PC-3 (cell line): ENCODE data around the gene IL6ST. TPM values are rescaled to one million over a fixed set of nuclear protein-coding genes. Genes with fewer than 3 reads are reported as not detected.

ENCODE experiments used
- ATAC-seq: fragments of 200-7000 bp; cut with Tn5 transposase; 2 replicates; pipeline ENCODE4 v1.9.1; 2020; ENCODE audit warnings: mild to moderate bottlenecking, moderate library complexity
- BruUV-seq: library from RNA; stranded (reverse); fragments of 400-500 nt; replicated peaks from 2 replicates; lab custom pipeline; 2021; lab: Mats Ljungman, UMichigan
- CTCF ChIA-PET: fragments of 300-600 bp; sonication (Branson Sonifier 250); formaldehyde crosslinking; loops from one replicate; lab custom pipeline; 2022; ENCODE audit warnings: antibody characterized with exemption; lab: Charles Lee
- POLR2A ChIA-PET: fragments of 300-600 bp; sonication (Branson Sonifier 250); formaldehyde crosslinking; loops from one replicate; lab custom pipeline; 2022; ENCODE audit warnings: antibody characterized with exemption; ENCODE audit not compliant: unreplicated experiment; lab: Charles Lee
- DNase-seq: peaks from one replicate; pipeline ENCODE4 v3.0.0-alpha.2; 2015
- H2AFZ ChIP-seq: fragments of 300-600 bp; sonication (generic); 2 replicates; pipeline ENCODE4 v1.6.0; 2016; ENCODE audit warnings: antibody characterized with exemption, low read length
- H3F3A ChIP-seq: fragments of 300-600 bp; sonication (generic); one replicate; pipeline ENCODE4 v1.6.0; 2017; ENCODE audit warnings: antibody characterized with exemption, low read length, control low read depth, mild to moderate bottlenecking; ENCODE audit not compliant: unreplicated experiment
- H3K27ac ChIP-seq: fragments of 300-600 bp; sonication (generic); 2 replicates; pipeline ENCODE4 v1.5.1; 2016; ENCODE audit warnings: mild to moderate bottlenecking, low read length
- H3K27me3 ChIP-seq: fragments of 300-600 bp; sonication (generic); 2 replicates; pipeline ENCODE4 v1.6.1; 2016; ENCODE audit warnings: low read length, mixed read lengths
- H3K36me3 ChIP-seq: fragments of 300-600 bp; sonication (generic); 2 replicates; pipeline ENCODE4 v1.6.1; 2016; ENCODE audit warnings: low read depth, mixed run types, low read length, mixed read lengths
- H3K4me1 ChIP-seq: fragments of 300-600 bp; sonication (generic); 2 replicates; pipeline ENCODE4 v1.5.1; 2016; ENCODE audit warnings: low read length; ENCODE audit not compliant: insufficient read depth
- H3K4me2 ChIP-seq: fragments of 300-600 bp; sonication (generic); 2 replicates; pipeline ENCODE4 v1.6.0; 2016; ENCODE audit warnings: low read length
- H3K4me3 ChIP-seq: fragments of 300-600 bp; sonication (generic); 2 replicates; pipeline ENCODE4 v1.5.1; 2016; ENCODE audit warnings: mild to moderate bottlenecking, low read length, mixed read lengths
- H3K79me2 ChIP-seq: fragments of 300-600 bp; sonication (generic); 2 replicates; pipeline ENCODE4 v1.6.1; 2017; ENCODE audit warnings: low read length, mixed read lengths
- H3K9ac ChIP-seq: fragments of 300-600 bp; sonication (generic); 2 replicates; pipeline ENCODE4 v1.6.0; 2016; ENCODE audit warnings: mild to moderate bottlenecking, low read length
- H3K9me2 ChIP-seq: fragments of 300-600 bp; sonication (generic); replicated peaks from 2 replicates; pipeline ENCODE4 v1.6.1; 2016; ENCODE audit warnings: mixed run types, low read length, mixed read lengths
- H3K9me3 ChIP-seq: fragments of 300-600 bp; sonication (generic); 2 replicates; pipeline ENCODE4 v1.6.1; 2016; ENCODE audit warnings: low read length, mixed read lengths
- H4K20me1 ChIP-seq: fragments of 300-600 bp; sonication (generic); 2 replicates; pipeline ENCODE4 v1.6.1; 2016; ENCODE audit warnings: low read length, mixed read lengths
- EZH2 ChIP-seq: fragments of 300-600 bp; sonication (generic); IDR thresholded peaks from one replicate; pipeline ENCODE4 v1.6.1; 2017; ENCODE audit warnings: antibody characterized with exemption, mild to moderate bottlenecking, low read length; ENCODE audit not compliant: unreplicated experiment
- EZH2phosphoT487 ChIP-seq: fragments of 300-600 bp; sonication (generic); IDR thresholded peaks from 2 replicates; pipeline ENCODE4 v1.6.1; 2018; ENCODE audit warnings: mild to moderate bottlenecking, antibody characterized with exemption, low read length, borderline replicate concordance
- intact Hi-C: fragments of 100-400 bp; cut with micrococcal nuclease; formaldehyde crosslinking; loops from 2 replicates; pipeline ENCODE4 v1.9.0; 2023
- total RNA-seq: library from RNA; depleted of rRNA; stranded (reverse); fragments of >200 nt; gene quantifications from 2 replicates; pipeline ENCODE4 v1.2.3, GENCODE V29; 2014
- TF ChIP-seq, protein P1 (sequence below): fragments of 300-600 bp; sonication (generic); conservative IDR thresholded peaks from 2 replicates; pipeline ENCODE4 v1.5.1; 2017; ENCODE audit warnings: antibody characterized with exemption, low read depth, mild to moderate bottlenecking, low read length

The IL6ST gene
- total RNA-seq, 1 experiment from 2014 or later: 28.0 TPM

DNA sequence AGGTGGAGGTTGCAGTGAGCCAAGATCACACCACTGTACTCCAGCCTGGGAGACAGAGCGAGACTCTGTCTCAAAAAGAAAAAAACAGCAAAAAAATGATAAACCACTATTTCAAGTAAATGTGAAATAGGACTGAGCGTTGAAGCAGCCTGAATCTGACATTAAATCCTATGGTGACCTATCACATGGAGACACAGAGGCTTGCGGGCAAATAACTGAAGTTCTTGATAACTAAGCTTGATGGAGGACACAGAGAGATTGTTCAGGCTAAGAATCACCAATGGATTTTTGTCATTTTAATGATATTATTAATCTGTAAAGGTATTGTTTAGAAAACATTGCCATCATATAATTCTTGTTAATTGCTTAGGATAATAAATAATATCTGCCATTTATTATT, 15.7 kb upstream of the IL6ST start:
- TF ChIP-seq EZH2phosphoT487: no peak
- TF ChIP-seq, protein P1, sequence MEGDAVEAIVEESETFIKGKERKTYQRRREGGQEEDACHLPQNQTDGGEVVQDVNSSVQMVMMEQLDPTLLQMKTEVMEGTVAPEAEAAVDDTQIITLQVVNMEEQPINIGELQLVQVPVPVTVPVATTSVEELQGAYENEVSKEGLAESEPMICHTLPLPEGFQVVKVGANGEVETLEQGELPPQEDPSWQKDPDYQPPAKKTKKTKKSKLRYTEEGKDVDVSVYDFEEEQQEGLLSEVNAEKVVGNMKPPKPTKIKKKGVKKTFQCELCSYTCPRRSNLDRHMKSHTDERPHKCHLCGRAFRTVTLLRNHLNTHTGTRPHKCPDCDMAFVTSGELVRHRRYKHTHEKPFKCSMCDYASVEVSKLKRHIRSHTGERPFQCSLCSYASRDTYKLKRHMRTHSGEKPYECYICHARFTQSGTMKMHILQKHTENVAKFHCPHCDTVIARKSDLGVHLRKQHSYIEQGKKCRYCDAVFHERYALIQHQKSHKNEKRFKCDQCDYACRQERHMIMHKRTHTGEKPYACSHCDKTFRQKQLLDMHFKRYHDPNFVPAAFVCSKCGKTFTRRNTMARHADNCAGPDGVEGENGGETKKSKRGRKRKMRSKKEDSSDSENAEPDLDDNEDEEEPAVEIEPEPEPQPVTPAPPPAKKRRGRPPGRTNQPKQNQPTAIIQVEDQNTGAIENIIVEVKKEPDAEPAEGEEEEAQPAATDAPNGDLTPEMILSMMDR: no peak
- no peak for TF ChIP-seq EZH2
- DNase-seq (no peak), ATAC-seq (no peak)
- Histone ChIP-seq H3K4me2 (no peak overlapping the region), H3K79me2 (no peaks in the 10 kb centered on the region), H4K20me1 (no peaks in the 10 kb centered on the region), H3K9ac (no peak overlapping the region), H3K27ac (no peak overlapping the region), H3K4me1 (peaks cover 20% of the 10 kb centered on the region), H2AFZ (no peak overlapping the region), H3K4me3 (no peak overlapping the region), H3K36me3 (no peaks in the 10 kb centered on the region), H3K27me3 (no peaks in the 10 kb centered on the region), H3K9me3 (no peaks in the 10 kb centered on the region), H3K9me2 (no peaks in the 10 kb centered on the region), H3F3A (no peaks in the 10 kb centered on the region)
- BruUV-seq: no TSS peak
- intact Hi-C loops: no loop called here
- POLR2A ChIA-PET: no interaction called here
- CTCF ChIA-PET: no interaction called here

DNA sequence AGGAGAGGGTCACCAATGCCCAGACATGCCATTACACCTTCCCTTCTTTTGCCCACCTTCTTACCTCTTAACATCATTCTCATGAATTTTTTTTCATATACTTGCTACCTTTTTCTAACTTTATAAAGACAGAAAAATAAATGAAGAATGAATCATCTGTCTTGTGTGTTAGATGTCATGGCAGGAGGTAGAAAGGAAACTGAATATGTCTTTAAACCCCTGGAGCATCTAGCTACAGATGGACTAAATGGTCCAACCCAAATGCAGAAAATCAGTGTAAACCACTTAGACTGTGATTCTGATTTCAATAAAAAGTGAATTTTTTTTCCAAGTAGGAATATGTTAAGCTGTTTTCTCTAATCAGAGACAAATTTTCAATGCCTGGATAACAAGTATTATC, 11.8 kb upstream of the IL6ST start:
- H3K9ac ChIP-seq: no peak overlapping the region
- peaks cover 17% of the 10 kb centered on the region for H3K4me1 ChIP-seq
- no peaks in the 10 kb centered on the region for H3K9me2 ChIP-seq
- H3K36me3 ChIP-seq: no peaks in the 10 kb centered on the region
- H3K27me3 ChIP-seq: no peaks in the 10 kb centered on the region
- ChIA-PET POLR2A (interaction anchor here (0.5 to 0.7 kb wide), 2 partner anchors 20 to 253 kb away, joined by 4 to 9 read pairs; no protein-coding TSS in a partner anchor), CTCF (no interaction called here)
- TF ChIP-seq, protein P1: no peak
- TF ChIP-seq EZH2phosphoT487: no peak
- no peak for TF ChIP-seq EZH2
- intact Hi-C loops: no loop called here
- H3K4me3 ChIP-seq: no peak overlapping the region
- DNase-seq: no peak
- no peaks in the 10 kb centered on the region for H4K20me1 ChIP-seq
- no peaks in the 10 kb centered on the region for H3F3A ChIP-seq
- no peak overlapping the region for H3K4me2 ChIP-seq
- no peaks in the 10 kb centered on the region for H3K79me2 ChIP-seq
- no TSS peak for BruUV-seq
- no peak overlapping the region for H2AFZ ChIP-seq
- ATAC-seq: no peak
- H3K27ac ChIP-seq: no peak overlapping the region
- H3K9me3 ChIP-seq: no peaks in the 10 kb centered on the region

DNA sequence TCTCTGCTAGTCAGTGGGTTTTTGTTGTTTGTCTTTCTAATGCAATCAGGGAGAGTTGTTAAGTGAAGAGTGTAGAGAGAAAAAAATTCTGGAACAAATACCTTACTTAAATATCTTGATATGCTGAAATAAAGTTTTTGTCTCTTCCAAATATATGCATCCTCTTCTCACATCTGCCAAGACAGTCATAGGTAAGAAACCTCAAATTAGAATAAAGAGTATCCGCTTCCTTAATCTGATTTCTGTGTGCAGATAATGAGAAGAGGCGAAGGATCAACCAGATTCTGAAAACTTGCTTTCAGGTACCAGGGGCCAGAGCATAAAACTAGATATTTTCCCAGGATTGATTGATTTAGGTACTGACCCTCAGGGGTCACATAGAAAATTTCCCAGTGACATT, 11.3 kb upstream of the IL6ST start:
- H3K4me2 ChIP-seq: no peak overlapping the region
- POLR2A ChIA-PET: interaction anchor here (0.5 to 0.7 kb wide), 2 partner anchors 21 to 253 kb away, joined by 4 to 9 read pairs; no protein-coding TSS in a partner anchor
- ATAC-seq: no peak

More for the DNA sequence above, 11.3 kb upstream of the IL6ST start:
- Histone ChIP-seq H3K36me3 (no peaks in the 10 kb centered on the region), H3K4me1 (peaks cover 12% of the 10 kb centered on the region), H3K9ac (no peak overlapping the region), H3F3A (no peaks in the 10 kb centered on the region), H3K9me3 (no peaks in the 10 kb centered on the region), H3K27me3 (no peaks in the 10 kb centered on the region), H4K20me1 (no peaks in the 10 kb centered on the region), H3K27ac (no peak overlapping the region), H3K4me3 (no peak overlapping the region), H3K9me2 (no peaks in the 10 kb centered on the region), H2AFZ (no peak overlapping the region), H3K79me2 (no peaks in the 10 kb centered on the region)
- BruUV-seq: no TSS peak
- DNase-seq: no peak
- intact Hi-C loops: no loop called here
- CTCF ChIA-PET: no interaction called here
- TF ChIP-seq EZH2phosphoT487 (no peak), EZH2 (no peak)
- TF ChIP-seq, protein P1: no peak
